HG03342 (cell line): ENCODE data around the gene FBXL13.
"Not testable (repeated sequence)": the region's sequence is repeated elsewhere in the genome, so short reads cannot be mapped to it uniquely, and the experiment has no call there.

Experiments
- ATAC-seq: cut with Tn5 transposase; IDR thresholded peaks from one replicate; pipeline ENCODE4 v1.9.1; 2021; ENCODE audit warnings: mild to moderate bottlenecking, moderate library complexity; ENCODE audit not compliant: unreplicated experiment

FBXL13 gene

DNA sequence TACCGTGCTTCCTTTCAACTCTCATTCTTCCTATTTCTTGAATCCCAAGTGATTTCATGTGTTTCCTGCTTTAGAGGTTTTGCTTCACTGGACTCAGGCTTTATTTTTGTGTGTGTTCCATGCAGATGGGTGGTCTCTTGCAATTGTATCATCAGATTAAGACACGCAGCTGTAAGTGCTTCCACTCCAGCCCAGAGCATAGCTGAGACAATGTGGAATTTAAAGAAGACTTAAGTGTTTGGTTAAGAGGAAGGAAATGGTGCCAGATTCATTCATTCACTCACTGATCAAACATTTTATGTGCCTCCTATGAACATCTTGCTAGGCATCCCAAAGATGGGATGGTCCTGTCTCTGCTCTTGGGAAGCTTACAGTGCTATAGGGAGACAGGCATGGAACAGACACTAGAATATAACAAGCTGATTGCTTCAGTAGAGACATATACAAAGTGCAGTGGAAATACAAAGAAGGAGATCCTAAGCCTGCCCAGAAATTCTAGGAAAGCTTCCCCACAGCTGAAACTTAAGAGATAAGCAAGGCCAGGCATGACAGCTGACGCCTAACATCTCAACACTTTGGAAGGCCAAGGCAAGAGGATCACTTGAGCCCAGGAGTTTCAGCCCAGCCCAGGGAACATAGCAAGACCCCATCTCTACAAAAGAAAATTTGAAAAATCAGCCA lies 207.9 kb downstream of the FBXL13 start:
- no peak for ATAC-seq

DNA sequence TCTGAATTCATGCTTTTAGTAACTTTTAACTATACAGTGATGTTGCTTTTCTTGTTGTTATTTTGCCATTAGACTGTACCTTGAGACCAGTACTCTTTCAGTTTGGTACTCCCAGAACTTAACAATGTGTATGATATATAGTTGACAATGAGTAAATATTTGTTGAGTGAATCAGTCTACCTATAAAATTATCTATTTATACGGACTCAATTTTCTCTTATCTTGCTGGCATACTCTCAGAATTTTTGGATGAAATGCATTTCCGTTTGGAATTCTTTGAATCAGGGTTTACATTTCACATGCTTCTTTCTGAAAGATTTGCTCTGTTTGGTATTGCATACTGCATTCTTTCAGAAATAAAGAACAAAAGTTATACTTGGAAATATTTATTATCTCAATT lies 209.6 kb downstream of the FBXL13 start:
- no peak for ATAC-seq

DNA sequence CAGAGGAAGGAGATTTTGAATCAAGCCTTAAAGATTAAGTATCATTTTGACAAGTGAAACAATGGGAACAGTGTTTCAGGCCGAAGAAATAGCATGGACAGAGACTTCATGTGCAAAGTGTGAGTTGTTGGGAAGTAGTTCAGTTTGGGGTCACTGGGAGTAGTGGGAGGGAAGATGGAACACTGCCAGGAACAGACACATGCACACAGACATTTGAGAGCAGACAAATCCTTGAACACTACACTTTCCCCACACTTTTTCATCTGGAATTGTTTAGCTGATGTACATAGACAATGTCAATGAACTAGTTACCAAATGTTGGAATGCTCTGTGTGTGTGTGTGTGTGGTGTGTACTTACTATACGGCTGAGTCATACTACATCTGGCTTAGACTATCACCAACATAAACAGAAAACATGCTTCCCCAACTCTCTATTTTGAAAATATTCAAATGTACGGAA lies 214.2 kb downstream of the FBXL13 start:
- ATAC-seq = no peak

GRCh38 chr7:102859799-102860125 lies 214.8 kb downstream of the FBXL13 start:
- ATAC-seq = no peak

GRCh38 chr7:102859084-102859798 lies 215.4 kb downstream of the FBXL13 start:
- ATAC-seq = no peak

- ATAC-seq = no peak
These were observed 218.6 kb downstream of the FBXL13 start for GRCh38 chr7:102856036-102856435.

DNA sequence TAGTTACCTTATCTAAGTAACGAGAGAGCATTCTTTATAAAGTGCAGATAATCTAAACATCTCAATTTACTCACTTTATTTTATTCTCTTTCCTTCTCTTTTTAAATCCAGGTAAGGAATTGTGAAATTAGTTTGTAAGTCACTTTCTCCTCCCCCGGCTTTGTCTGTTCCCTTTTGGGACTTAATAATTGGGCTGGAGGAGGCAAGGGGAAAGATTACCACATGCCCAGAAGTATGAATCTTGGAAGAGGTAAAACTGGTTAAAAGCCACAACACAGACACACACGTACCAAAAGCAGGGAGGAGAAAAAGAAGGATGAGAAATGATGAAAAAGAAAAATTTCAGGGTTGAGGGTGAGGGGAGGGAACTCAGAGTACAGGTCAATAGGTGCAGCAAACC lies 225.1 kb downstream of the FBXL13 start:
- ATAC-seq = no peak

GRCh38 chr7:102849079-102849478 lies 225.5 kb downstream of the FBXL13 start:
- no peak for ATAC-seq

DNA sequence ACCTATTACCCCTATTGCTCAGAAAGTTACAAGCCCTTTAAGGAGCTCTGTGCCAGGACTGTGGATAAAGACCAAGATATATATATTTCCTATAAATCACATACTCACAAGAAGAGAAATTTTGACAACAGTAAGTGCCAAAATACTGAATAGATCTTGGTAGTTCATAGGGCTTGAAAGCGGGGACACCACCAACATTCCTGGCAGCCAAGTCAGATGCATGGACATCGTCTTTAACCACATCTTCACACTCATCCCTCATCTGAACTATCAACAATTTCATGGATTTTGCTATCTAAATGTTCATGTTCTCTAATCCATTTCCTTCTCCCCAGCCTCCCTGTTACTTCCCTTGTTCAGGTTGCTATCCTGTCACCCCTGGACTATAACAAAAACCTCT lies 229.2 kb downstream of the FBXL13 start:
- no peak for ATAC-seq

DNA sequence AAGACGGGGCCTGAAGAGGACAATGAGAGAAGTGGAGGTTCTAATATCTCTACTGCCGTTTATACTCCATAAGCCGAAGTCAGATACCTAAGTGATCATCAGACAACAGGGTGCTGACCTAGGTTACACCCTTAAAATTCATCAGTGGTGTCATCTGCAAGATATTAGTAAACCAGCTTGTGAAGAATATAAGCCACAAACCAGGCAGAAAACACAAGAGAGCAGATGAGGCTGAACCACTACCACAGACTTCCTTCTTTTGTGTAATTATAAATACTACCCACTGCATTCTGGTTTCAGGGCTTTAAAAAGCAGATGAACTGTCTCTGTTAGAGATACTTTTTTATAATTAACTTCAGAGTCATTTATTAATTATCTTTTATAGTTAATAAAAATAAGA lies 230.7 kb downstream of the FBXL13 start:
- peak; percentile 79 for ATAC-seq

GRCh38 chr7:102842284-102842683 lies 232.3 kb downstream of the FBXL13 start:
- ATAC-seq = no peak

GRCh38 chr7:102841290-102841689 lies 233.3 kb downstream of the FBXL13 start:
- ATAC-seq = no peak

- no peak for ATAC-seq
These were observed 234.2 kb downstream of the FBXL13 start for GRCh38 chr7:102840404-102840803.

DNA sequence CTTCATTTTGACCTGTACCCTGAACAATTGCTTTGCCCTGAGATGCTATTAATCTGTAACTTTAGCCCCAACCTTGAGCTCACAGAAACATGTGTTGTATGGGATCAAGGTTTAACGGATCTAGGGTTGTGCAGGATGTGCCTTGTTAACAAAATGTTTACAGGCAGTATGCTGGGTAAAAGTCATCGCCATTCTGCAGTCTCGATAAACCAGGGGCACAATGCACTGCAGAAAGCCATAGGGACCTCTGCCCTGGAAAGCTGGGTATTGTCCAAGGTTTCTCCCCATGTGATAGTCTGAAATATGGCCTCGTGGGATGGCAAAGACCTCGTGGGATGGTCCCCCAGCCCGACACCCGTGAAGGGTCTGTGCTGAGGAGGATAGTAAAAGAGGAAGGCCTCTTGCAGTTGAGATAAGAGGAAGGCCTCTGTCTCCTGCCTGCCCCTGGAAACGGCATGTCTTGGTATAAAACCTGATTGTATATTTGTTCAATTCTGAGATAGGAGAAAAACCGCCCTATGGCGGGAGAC lies 236.0 kb downstream of the FBXL13 start:
- not testable (repeated sequence) for ATAC-seq

- no peak for ATAC-seq
These were observed 236.8 kb downstream of the FBXL13 start for GRCh38 chr7:102837802-102838201.

DNA sequence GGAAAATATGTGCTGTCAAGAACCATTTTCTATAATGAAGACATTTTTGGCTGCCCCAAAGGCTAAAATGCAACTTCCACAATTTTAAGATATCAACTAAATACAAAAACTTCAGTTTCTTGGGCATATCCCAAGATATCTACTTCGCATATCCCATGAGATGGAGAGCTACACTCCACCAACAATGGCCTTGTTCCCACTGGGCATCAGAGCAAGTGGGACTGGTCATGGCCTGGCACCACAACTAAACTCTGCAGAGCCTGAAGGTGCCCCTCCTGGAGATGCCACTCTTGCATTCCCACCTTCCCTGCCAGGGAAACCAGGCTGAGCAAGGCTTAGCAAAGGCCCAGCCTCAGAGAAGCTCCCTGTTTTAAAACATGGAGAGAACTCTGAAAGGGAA lies 237.6 kb downstream of the FBXL13 start:
- ATAC-seq = no peak

GRCh38 chr7:102836191-102836919 lies 238.2 kb downstream of the FBXL13 start:
- ATAC-seq = no peak

GRCh38 chr7:102834999-102835398 lies 239.6 kb downstream of the FBXL13 start:
- peak; percentile 79 for ATAC-seq

DNA sequence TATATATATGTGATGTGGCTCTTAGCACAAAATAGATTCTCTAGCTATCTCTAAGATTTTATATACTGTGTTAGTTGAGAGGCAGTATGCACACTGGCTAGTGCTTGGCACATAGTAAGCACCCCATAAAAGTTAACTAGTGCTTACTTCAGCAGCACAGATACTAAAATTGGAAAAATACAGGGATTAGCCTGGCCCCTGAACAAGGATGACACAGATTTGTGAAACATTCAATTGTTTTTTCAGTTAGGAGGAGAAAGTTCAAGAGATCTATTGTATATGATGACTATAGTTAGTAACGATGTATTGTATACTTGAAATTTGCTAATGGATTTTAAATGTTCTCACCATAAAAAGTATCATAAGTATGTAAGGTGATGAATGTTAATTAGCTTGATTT lies 240.1 kb downstream of the FBXL13 start:
- ATAC-seq = no peak

GRCh38 chr7:102833343-102833742 lies 241.3 kb downstream of the FBXL13 start:
- no peak for ATAC-seq

DNA sequence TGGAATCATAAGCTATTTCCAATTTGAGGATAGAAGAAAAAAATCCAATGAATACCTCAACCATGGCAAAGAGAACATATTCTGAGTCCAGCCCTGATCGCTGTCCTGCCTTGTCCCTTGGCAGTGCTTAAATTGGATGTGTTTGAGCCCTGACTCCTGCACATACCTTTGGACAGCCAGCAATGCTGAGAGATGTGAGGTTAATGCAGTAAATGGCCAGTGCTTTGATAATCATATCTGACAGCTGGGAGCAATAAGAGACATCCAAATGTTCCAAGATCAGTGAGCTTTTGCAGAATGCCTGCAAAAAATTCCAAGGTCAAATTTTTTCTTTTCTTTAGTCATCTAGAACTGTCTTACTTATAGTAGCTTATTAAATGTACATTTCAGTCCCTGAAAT lies 241.9 kb downstream of the FBXL13 start:
- no peak for ATAC-seq

- no peak for ATAC-seq
These were observed 244.4 kb downstream of the FBXL13 start for GRCh38 chr7:102830197-102830596.
